ENCODE data around the gene ZNF22.

DNA sequence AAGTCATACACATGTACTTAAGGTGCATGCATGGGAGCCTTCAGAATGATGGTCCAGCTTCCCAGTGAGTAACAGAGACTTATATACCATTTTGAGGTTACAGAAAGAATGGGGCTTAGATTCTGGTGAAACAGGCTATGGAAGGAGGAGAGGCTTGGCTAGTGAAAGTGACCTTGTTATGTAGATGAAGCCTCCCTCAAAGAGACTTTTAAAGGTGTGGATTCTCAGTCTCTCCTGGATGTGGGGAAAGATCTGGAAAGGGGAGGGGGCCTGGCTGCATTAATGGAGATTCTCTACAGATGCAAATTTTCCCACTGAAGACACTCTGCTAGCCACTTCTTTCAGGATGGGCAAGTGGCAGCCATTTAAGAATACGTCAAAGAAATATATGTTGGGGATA lies 35.6 kb upstream of the ZNF22 start:
- TF ChIP-seq, protein P1, sequence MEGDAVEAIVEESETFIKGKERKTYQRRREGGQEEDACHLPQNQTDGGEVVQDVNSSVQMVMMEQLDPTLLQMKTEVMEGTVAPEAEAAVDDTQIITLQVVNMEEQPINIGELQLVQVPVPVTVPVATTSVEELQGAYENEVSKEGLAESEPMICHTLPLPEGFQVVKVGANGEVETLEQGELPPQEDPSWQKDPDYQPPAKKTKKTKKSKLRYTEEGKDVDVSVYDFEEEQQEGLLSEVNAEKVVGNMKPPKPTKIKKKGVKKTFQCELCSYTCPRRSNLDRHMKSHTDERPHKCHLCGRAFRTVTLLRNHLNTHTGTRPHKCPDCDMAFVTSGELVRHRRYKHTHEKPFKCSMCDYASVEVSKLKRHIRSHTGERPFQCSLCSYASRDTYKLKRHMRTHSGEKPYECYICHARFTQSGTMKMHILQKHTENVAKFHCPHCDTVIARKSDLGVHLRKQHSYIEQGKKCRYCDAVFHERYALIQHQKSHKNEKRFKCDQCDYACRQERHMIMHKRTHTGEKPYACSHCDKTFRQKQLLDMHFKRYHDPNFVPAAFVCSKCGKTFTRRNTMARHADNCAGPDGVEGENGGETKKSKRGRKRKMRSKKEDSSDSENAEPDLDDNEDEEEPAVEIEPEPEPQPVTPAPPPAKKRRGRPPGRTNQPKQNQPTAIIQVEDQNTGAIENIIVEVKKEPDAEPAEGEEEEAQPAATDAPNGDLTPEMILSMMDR (conservative IDR thresholded peaks at IDR 0.05; ENCODE audit: low read depth, low read length): no peak
- TF ChIP-seq POLR2A (IDR thresholded peaks at IDR 0.05; ENCODE audit: low read depth, low read length): no peak
- no peak for TF ChIP-seq MXI1 (IDR thresholded peaks at IDR 0.05; ENCODE audit: borderline replicate concordance, low read depth, low read length)
- TF ChIP-seq CHD1 (IDR thresholded peaks at IDR 0.05; ENCODE audit: low read depth, low read length): no peak
- no peak for TF ChIP-seq RAD21 (IDR thresholded peaks at IDR 0.05; ENCODE audit: low read length)
- TF ChIP-seq, protein P2, sequence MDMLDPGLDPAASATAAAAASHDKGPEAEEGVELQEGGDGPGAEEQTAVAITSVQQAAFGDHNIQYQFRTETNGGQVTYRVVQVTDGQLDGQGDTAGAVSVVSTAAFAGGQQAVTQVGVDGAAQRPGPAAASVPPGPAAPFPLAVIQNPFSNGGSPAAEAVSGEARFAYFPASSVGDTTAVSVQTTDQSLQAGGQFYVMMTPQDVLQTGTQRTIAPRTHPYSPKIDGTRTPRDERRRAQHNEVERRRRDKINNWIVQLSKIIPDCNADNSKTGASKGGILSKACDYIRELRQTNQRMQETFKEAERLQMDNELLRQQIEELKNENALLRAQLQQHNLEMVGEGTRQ (IDR thresholded peaks at IDR 0.05; ENCODE audit: low read depth, low read length): no peak
- TF ChIP-seq, protein P3, sequence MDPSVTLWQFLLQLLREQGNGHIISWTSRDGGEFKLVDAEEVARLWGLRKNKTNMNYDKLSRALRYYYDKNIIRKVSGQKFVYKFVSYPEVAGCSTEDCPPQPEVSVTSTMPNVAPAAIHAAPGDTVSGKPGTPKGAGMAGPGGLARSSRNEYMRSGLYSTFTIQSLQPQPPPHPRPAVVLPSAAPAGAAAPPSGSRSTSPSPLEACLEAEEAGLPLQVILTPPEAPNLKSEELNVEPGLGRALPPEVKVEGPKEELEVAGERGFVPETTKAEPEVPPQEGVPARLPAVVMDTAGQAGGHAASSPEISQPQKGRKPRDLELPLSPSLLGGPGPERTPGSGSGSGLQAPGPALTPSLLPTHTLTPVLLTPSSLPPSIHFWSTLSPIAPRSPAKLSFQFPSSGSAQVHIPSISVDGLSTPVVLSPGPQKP (IDR thresholded peaks at IDR 0.05; ENCODE audit: borderline replicate concordance, low read depth, low read length): no peak
- TF ChIP-seq SMC3 (IDR thresholded peaks at IDR 0.05; ENCODE audit: low read depth, low read length): no peak
- TF ChIP-seq MAZ (IDR thresholded peaks at IDR 0.05; ENCODE audit: borderline replicate concordance, low read depth, low read length): no peak
- TF ChIP-seq CEBPB (IDR thresholded peaks at IDR 0.05; ENCODE audit: low read depth, low read length): no peak
- TF ChIP-seq NFE2L2 (IDR thresholded peaks at IDR 0.05; ENCODE audit: low read depth, low read length): no peak
- TF ChIP-seq MAFK (IDR thresholded peaks at IDR 0.05; ENCODE audit: low read depth, low read length): no peak
- no peak for TF ChIP-seq BHLHE40 (IDR thresholded peaks at IDR 0.05; ENCODE audit: low read depth, low read length)

Data from IMR-90 (cell line).